GM19372 (cell line): ENCODE measurements around the gene TECTB.
"Not testable (repeated sequence)": the region's sequence is repeated elsewhere in the genome, so short reads cannot be mapped to it uniquely, and the experiment has no call there.

Source experiments
- ATAC-seq: cut with Tn5 transposase; IDR thresholded peaks from one replicate; pipeline ENCODE4 v1.9.1; 2021; ENCODE audit warnings: mild to moderate bottlenecking, low read depth, moderate library complexity; ENCODE audit not compliant: unreplicated experiment

Gene TECTB

GRCh38 chr10:112283100-112283499 lies at the start of gene TECTB:
Gene TECTB, plus strand, starts transcription at chr10:112283400. Its CDS starts 335 bp downstream, at chr10:112283735.
- ATAC-seq: no peak

GRCh38 chr10:112235141-112235540 lies 48.1 kb upstream of the TECTB start:
- ATAC-seq: no peak

GRCh38 chr10:112235920-112236319 lies 47.3 kb upstream of the TECTB start:
- ATAC-seq: no peak

- ATAC-seq: no peak
Measured at GRCh38 chr10:112236486-112236885, 46.7 kb upstream of the TECTB start.

GRCh38 chr10:112239347-112239746 lies 43.9 kb upstream of the TECTB start:
- ATAC-seq: no peak

GRCh38 chr10:112240441-112240840 lies 42.8 kb upstream of the TECTB start:
- no peak for ATAC-seq

- no peak for ATAC-seq
Measured at GRCh38 chr10:112241651-112242341, 41.4 kb upstream of the TECTB start.

GRCh38 chr10:112242769-112243168 lies 40.4 kb upstream of the TECTB start:
- no peak for ATAC-seq

GRCh38 chr10:112243713-112244112 lies 39.5 kb upstream of the TECTB start:
- no peak for ATAC-seq

- ATAC-seq: no peak
Measured at GRCh38 chr10:112244197-112244596, 39.0 kb upstream of the TECTB start.

GRCh38 chr10:112247791-112248190 lies 35.4 kb upstream of the TECTB start:
- no peak for ATAC-seq

- ATAC-seq: no peak
Measured at GRCh38 chr10:112248584-112249295, 34.5 kb upstream of the TECTB start.

- no peak for ATAC-seq
Measured at GRCh38 chr10:112249722-112250121, 33.5 kb upstream of the TECTB start.

- no peak for ATAC-seq
Measured at GRCh38 chr10:112250555-112250954, 32.6 kb upstream of the TECTB start.

GRCh38 chr10:112251238-112251637 lies 32.0 kb upstream of the TECTB start:
- ATAC-seq: not testable (repeated sequence)

GRCh38 chr10:112258407-112258806 lies 24.8 kb upstream of the TECTB start:
- no peak for ATAC-seq

- ATAC-seq: no peak
Measured at GRCh38 chr10:112259688-112260087, 23.5 kb upstream of the TECTB start.

GRCh38 chr10:112260831-112261230 lies 22.4 kb upstream of the TECTB start:
- no peak for ATAC-seq

- ATAC-seq: no peak
Measured at GRCh38 chr10:112261281-112261822, 21.8 kb upstream of the TECTB start.

GRCh38 chr10:112262546-112262945 lies 20.7 kb upstream of the TECTB start:
- ATAC-seq: no peak

- no peak for ATAC-seq
Measured at GRCh38 chr10:112265745-112266144, 17.5 kb upstream of the TECTB start.

GRCh38 chr10:112269266-112269665 lies 13.9 kb upstream of the TECTB start:
- ATAC-seq: no peak
